Progenitor cell of endocrine pancreas (in vitro differentiated cells): ENCODE data around the gene ID2. TPM values are rescaled to one million over a fixed set of nuclear protein-coding genes. Genes with fewer than 3 reads are reported as not detected.

Experiments
- DNase-seq: peaks from one replicate; pipeline ENCODE4 v3.0.0; 2021; ENCODE audit warnings: low spot score; ENCODE audit not compliant: unreplicated experiment
- H3K27ac Mint-ChIP-seq: 2 replicates; pipeline ENCODE4 v1.8.0; 2021; ENCODE audit warnings: mild to moderate bottlenecking, moderate library complexity, mixed read lengths
- H3K27me3 Mint-ChIP-seq: 2 replicates; pipeline ENCODE4 v1.8.0; 2021; ENCODE audit warnings: mixed read lengths
- H3K36me3 Mint-ChIP-seq: 2 replicates; pipeline ENCODE4 v1.8.0; 2022; ENCODE audit warnings: mixed read lengths; ENCODE audit not compliant: insufficient read depth
- H3K4me1 Mint-ChIP-seq: 2 replicates; pipeline ENCODE4 v1.8.0; 2021; ENCODE audit warnings: low read depth, mixed read lengths
- H3K4me3 Mint-ChIP-seq: 2 replicates; pipeline ENCODE4 v1.8.0; 2021; ENCODE audit warnings: low read depth, mild to moderate bottlenecking, moderate library complexity, mixed read lengths
- H3K9me3 Mint-ChIP-seq: 2 replicates; pipeline ENCODE4 v1.8.0; 2021; ENCODE audit warnings: low read depth, mixed read lengths
- CTCF ChIP-seq: fragments of 200-600 bp; sonication (generic); IDR thresholded peaks from one replicate; pipeline ENCODE4 v1.5.0; 2021; ENCODE audit warnings: antibody characterized with exemption, mild to moderate bottlenecking; ENCODE audit not compliant: unreplicated experiment
- long read RNA-seq: library from polyadenylated mRNA; unstranded; transcript quantifications from one replicate; pipeline ENCODE4 v2.0.0, GENCODE V29; 2020
- total RNA-seq: library from RNA; stranded (reverse); gene quantifications from 2 replicates; pipeline ENCODE4 v1.2.1, GENCODE V29; 2021

Gene ID2
- 292 and 304 TPM in 2 replicates for total RNA-seq
- long read RNA-seq, transcript ID2-202 (2 exons, 623 nt): minor isoform, 38 of 403 reads
- long read RNA-seq, transcript ID2-203 (3 exons, 1,362 nt): major isoform, 354 of 403 reads
- long read RNA-seq, partial matches to known transcripts: 0 of 403 reads
- long read RNA-seq, other reads (novel, unspliced or antisense): 11 of 403 reads

- peak; percentile 100 for DNase-seq
- H3K9me3 Mint-ChIP-seq: no peaks in the 10 kb centered on the region
- peaks cover 21% of the 10 kb centered on the region for H3K36me3 Mint-ChIP-seq
- no peaks in the 10 kb centered on the region for H3K27me3 Mint-ChIP-seq
- no peak for TF ChIP-seq CTCF
- peak within 1 kb of the TSS; percentile 100 for H3K4me3 Mint-ChIP-seq
- H3K4me1 Mint-ChIP-seq: peaks cover 24% of the 10 kb centered on the region
- peak within 1 kb of the TSS; percentile 98 for H3K27ac Mint-ChIP-seq
Measured at GRCh38 chr2:8681786-8682692, at the start of gene ID2. Gene ID2 (plus strand): TSS chr2:8682056. CDS start chr2:8682166, 110 bp downstream.

- Mint-ChIP-seq H3K4me1 (peaks cover 64% of the 10 kb centered on the region), H3K36me3 (no peaks in the 10 kb centered on the region), H3K27me3 (no peaks in the 10 kb centered on the region), H3K27ac (no peak overlapping the region), H3K9me3 (no peaks in the 10 kb centered on the region), H3K4me3 (no peak overlapping the region)
- no peak for TF ChIP-seq CTCF
- DNase-seq: no peak
Measured at GRCh38 chr2:8632755-8633154, 49.1 kb upstream of the ID2 start.

DNA sequence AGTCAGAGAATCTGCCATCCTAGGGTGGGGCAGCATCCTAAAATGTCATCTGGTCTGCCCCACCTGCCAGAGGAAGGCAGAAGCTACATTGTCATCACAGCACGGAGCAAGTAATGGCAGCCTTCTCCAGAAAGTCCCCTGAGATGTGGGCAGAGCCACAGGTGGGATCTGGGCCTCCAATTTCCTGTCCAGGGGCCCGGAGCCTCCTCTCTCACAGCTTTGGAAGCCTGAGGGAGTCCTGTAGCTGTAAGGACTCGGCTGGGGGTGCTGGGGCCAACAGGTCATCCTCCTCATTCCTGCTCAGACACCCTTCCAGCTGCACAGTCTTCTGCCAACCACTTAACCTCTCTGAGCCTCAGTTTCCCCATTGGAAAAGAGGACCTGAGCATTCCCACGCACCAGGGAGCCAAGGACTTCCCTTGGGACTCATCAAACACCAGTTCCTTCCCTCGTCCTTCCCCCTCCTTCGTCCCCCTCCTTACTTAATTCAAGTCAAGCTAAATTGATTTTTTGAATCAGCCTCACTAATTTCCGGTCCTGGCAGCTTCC lies 48.6 kb upstream of the ID2 start:
- H3K9me3 Mint-ChIP-seq: no peaks in the 10 kb centered on the region
- H3K4me3 Mint-ChIP-seq: no peak overlapping the region
- no peaks in the 10 kb centered on the region for H3K36me3 Mint-ChIP-seq
- H3K4me1 Mint-ChIP-seq: peaks cover 65% of the 10 kb centered on the region
- no peaks in the 10 kb centered on the region for H3K27me3 Mint-ChIP-seq
- peak overlapping the region; percentile 44 for H3K27ac Mint-ChIP-seq
- no peak for TF ChIP-seq CTCF
- DNase-seq: no peak

- Mint-ChIP-seq H3K36me3 (no peaks in the 10 kb centered on the region), H3K4me3 (no peak overlapping the region), H3K4me1 (peaks cover 65% of the 10 kb centered on the region), H3K9me3 (no peaks in the 10 kb centered on the region), H3K27ac (peak overlapping the region; percentile 44), H3K27me3 (no peaks in the 10 kb centered on the region)
- no peak for TF ChIP-seq CTCF
- no peak for DNase-seq
Measured at GRCh38 chr2:8633735-8634313, 48.0 kb upstream of the ID2 start.
